ENCODE data around the gene ATXN2L. TPM values are rescaled to one million over a fixed set of nuclear protein-coding genes. Genes with fewer than 3 reads are reported as not detected.

ATXN2L gene
- total and polyA plus RNA-seq, 4 donors: 23.1 to 40.7 (median 32.8) TPM

DNA sequence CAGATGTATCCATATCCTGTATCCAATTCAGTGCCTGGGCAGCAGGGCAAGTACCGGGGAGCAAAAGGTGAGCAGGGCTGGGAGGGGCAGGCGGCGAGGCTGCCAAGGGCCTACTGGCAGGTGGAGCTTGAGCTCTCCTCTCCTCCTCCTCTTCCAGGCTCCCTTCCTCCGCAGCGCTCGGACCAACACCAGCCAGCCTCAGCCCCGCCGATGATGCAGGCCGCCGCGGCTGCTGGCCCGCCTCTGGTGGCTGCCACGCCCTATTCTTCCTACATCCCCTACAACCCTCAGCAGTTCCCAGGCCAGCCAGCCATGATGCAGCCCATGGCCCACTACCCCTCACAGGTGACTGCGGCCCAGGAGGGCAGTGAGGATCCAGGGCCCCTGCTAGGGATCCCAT lies 11.6 kb downstream of the ATXN2L start:
- H3K9me3 ChIP-seq (ENCODE audit: control insufficient read depth in 4 of 4, low read length in 3 of 4): no peaks in the 10 kb centered on the region
- no peak for DNase-seq (ENCODE audit: low spot score)
- 93% methylated on average over 13 of the region's 14 CpGs for WGBS
- no peaks in the 10 kb centered on the region for H3K27me3 ChIP-seq (ENCODE audit: control insufficient read depth in 4 of 4, insufficient read depth in 4 of 4, low read length in 3 of 4)
- H3K27ac ChIP-seq (ENCODE audit: low read depth in 1 of 2, low read length in 2 of 2): no peak overlapping the region
- no peak for TF ChIP-seq NR2F2 (IDR thresholded peaks at IDR 0.05)
- TF ChIP-seq SP1 (IDR thresholded peaks at IDR 0.05): no peak
- TF ChIP-seq HNF4G (IDR thresholded peaks at IDR 0.05): no peak
- no peaks in the 10 kb centered on the region for H3K4me1 ChIP-seq (ENCODE audit: control insufficient read depth in 4 of 4, insufficient read depth in 4 of 4, low read length in 3 of 4)
- H3K9ac ChIP-seq (ENCODE audit: low read depth in 1 of 2, low read length in 2 of 2): no peak overlapping the region
- no peak overlapping the region for H3K4me3 ChIP-seq (ENCODE audit: low read depth in 1 of 3, low read length in 3 of 3)
- peaks cover 45 to 83% (median 61%) of the 10 kb centered on the region in 4 donors for H3K36me3 ChIP-seq (ENCODE audit: control insufficient read depth in 4 of 4, insufficient read depth in 3 of 4, low read depth in 1 of 4, low read length in 3 of 4)

DNA sequence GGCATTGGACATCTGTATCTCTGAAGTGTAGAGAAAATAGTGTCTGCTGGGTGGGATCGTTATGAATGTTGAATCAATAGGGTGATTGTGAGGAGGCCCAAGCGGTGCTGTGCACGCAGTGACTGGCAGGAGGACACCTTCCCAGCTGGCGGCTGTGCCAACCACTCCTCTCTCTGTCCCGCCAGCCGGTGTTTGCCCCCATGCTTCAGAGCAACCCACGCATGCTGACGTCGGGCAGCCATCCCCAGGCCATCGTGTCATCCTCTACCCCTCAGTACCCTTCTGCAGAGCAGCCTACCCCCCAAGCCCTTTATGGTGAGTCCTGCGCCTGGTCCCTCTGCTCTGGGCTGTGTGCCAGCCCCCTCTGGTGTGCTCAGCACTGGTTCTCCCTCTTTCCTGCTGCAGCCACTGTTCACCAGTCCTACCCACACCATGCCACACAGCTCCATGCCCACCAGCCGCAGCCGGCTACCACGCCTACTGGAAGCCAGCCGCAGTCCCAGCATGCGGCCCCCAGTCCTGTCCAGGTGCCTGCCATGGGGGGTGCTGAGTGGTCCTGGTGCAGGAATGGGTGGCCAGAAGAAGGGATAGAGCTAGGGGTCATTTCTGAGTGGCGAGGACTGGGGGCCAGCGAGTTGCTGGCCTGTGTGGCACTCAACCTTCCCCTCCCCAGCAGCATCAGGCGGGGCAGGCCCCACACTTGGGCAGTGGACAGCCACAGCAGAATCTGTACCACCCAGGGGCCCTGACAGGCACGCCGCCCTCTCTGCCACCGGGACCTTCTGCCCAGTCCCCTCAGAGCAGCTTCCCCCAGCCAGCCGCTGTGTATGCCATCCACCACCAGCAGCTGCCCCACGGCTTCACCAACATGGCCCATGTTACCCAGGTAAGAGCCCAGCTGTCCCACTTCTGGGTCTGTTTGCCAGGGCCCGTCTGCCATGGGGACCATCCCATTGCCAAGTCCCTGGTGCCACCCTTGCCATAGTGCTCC lies 12.4 kb downstream of the ATXN2L start:
- Histone ChIP-seq H3K9me3 (ENCODE audit: control insufficient read depth in 4 of 4, low read length in 3 of 4) (no peaks in the 10 kb centered on the region), H3K4me1 (ENCODE audit: control insufficient read depth in 4 of 4, insufficient read depth in 4 of 4, low read length in 3 of 4) (no peaks in the 10 kb centered on the region), H3K36me3 (ENCODE audit: control insufficient read depth in 4 of 4, insufficient read depth in 3 of 4, low read depth in 1 of 4, low read length in 3 of 4) (peaks cover 44 to 75% (median 53%) of the 10 kb centered on the region in 4 donors), H3K27me3 (ENCODE audit: control insufficient read depth in 4 of 4, insufficient read depth in 4 of 4, low read length in 3 of 4) (no peaks in the 10 kb centered on the region), H3K9ac (ENCODE audit: low read depth in 1 of 2, low read length in 2 of 2) (no peak overlapping the region), H3K27ac (ENCODE audit: low read depth in 1 of 2, low read length in 2 of 2) (no peak overlapping the region), H3K4me3 (ENCODE audit: low read depth in 1 of 3, low read length in 3 of 3) (no peak overlapping the region)
- TF ChIP-seq, protein P1, sequence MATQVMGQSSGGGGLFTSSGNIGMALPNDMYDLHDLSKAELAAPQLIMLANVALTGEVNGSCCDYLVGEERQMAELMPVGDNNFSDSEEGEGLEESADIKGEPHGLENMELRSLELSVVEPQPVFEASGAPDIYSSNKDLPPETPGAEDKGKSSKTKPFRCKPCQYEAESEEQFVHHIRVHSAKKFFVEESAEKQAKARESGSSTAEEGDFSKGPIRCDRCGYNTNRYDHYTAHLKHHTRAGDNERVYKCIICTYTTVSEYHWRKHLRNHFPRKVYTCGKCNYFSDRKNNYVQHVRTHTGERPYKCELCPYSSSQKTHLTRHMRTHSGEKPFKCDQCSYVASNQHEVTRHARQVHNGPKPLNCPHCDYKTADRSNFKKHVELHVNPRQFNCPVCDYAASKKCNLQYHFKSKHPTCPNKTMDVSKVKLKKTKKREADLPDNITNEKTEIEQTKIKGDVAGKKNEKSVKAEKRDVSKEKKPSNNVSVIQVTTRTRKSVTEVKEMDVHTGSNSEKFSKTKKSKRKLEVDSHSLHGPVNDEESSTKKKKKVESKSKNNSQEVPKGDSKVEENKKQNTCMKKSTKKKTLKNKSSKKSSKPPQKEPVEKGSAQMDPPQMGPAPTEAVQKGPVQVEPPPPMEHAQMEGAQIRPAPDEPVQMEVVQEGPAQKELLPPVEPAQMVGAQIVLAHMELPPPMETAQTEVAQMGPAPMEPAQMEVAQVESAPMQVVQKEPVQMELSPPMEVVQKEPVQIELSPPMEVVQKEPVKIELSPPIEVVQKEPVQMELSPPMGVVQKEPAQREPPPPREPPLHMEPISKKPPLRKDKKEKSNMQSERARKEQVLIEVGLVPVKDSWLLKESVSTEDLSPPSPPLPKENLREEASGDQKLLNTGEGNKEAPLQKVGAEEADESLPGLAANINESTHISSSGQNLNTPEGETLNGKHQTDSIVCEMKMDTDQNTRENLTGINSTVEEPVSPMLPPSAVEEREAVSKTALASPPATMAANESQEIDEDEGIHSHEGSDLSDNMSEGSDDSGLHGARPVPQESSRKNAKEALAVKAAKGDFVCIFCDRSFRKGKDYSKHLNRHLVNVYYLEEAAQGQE (IDR thresholded peaks at IDR 0.05): no peak
- no peak for TF ChIP-seq HNF4A (conservative IDR thresholded peaks at IDR 0.05)
- no peak for TF ChIP-seq FOXA2 (IDR thresholded peaks at IDR 0.05)
- TF ChIP-seq JUND (IDR thresholded peaks at IDR 0.05): no peak
- no peak for TF ChIP-seq SP1 (IDR thresholded peaks at IDR 0.05)
- no peak for TF ChIP-seq HNF4G (IDR thresholded peaks at IDR 0.05)
- TF ChIP-seq, protein P2, sequence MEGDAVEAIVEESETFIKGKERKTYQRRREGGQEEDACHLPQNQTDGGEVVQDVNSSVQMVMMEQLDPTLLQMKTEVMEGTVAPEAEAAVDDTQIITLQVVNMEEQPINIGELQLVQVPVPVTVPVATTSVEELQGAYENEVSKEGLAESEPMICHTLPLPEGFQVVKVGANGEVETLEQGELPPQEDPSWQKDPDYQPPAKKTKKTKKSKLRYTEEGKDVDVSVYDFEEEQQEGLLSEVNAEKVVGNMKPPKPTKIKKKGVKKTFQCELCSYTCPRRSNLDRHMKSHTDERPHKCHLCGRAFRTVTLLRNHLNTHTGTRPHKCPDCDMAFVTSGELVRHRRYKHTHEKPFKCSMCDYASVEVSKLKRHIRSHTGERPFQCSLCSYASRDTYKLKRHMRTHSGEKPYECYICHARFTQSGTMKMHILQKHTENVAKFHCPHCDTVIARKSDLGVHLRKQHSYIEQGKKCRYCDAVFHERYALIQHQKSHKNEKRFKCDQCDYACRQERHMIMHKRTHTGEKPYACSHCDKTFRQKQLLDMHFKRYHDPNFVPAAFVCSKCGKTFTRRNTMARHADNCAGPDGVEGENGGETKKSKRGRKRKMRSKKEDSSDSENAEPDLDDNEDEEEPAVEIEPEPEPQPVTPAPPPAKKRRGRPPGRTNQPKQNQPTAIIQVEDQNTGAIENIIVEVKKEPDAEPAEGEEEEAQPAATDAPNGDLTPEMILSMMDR (IDR thresholded peaks at IDR 0.05; ENCODE audit: low read depth, low read length, missing input control): no peak
- TF ChIP-seq, protein P3, sequence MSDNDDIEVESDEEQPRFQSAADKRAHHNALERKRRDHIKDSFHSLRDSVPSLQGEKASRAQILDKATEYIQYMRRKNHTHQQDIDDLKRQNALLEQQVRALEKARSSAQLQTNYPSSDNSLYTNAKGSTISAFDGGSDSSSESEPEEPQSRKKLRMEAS (IDR thresholded peaks at IDR 0.05): no peak
- no peak for TF ChIP-seq NR2F2 (IDR thresholded peaks at IDR 0.05)
- no peak for TF ChIP-seq RAD21 (IDR thresholded peaks at IDR 0.05)
- TF ChIP-seq TAF1 (conservative IDR thresholded peaks at IDR 0.05): no peak
- TF ChIP-seq, protein P4, sequence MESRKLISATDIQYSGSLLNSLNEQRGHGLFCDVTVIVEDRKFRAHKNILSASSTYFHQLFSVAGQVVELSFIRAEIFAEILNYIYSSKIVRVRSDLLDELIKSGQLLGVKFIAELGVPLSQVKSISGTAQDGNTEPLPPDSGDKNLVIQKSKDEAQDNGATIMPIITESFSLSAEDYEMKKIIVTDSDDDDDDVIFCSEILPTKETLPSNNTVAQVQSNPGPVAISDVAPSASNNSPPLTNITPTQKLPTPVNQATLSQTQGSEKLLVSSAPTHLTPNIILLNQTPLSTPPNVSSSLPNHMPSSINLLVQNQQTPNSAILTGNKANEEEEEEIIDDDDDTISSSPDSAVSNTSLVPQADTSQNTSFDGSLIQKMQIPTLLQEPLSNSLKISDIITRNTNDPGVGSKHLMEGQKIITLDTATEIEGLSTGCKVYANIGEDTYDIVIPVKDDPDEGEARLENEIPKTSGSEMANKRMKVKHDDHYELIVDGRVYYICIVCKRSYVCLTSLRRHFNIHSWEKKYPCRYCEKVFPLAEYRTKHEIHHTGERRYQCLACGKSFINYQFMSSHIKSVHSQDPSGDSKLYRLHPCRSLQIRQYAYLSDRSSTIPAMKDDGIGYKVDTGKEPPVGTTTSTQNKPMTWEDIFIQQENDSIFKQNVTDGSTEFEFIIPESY (IDR thresholded peaks at IDR 0.05): no peak
- no peak for TF ChIP-seq GABPA (IDR thresholded peaks at IDR 0.05 in 1 of 2, conservative IDR thresholded peaks at IDR 0.05 in 1 of 2)
- DNase-seq (ENCODE audit: low spot score): no peak
- 94% methylated on average over 25 of the region's 25 CpGs for WGBS

Data from liver (tissue), 9 donors.